Caki2 (cell line): Measurements from ENCODE around the gene PTPRJ. TPM values are rescaled to one million over a fixed set of nuclear protein-coding genes. Genes with fewer than 3 reads are reported as not detected.
A peak's percentile ranks its signal among the peaks of the same experiment; 100 is the strongest.

Source experiments
- DNase-seq: peaks from one replicate; pipeline ENCODE4 v3.0.0-alpha.2; 2015; ENCODE audit warnings: low read depth
- in situ Hi-C: cut with HindIII; loops from 2 replicates; pipeline ENCODE4 v1.10.0; 2016; ENCODE audit warnings: low sequenced_read_pairs, low pct_unique_long_range_greater_than_20kb, mixed read lengths
- total RNA-seq: library from RNA; depleted of rRNA; stranded (reverse); fragments of >200 nt; shearing (Covaris generic); gene quantifications from 2 replicates; pipeline ENCODE4 v1.2.3, GENCODE V29; 2014; ENCODE audit warnings: low replicate concordance

PTPRJ gene
- total RNA-seq, 1 experiment from 2014 or later: 33.3 TPM

DNA sequence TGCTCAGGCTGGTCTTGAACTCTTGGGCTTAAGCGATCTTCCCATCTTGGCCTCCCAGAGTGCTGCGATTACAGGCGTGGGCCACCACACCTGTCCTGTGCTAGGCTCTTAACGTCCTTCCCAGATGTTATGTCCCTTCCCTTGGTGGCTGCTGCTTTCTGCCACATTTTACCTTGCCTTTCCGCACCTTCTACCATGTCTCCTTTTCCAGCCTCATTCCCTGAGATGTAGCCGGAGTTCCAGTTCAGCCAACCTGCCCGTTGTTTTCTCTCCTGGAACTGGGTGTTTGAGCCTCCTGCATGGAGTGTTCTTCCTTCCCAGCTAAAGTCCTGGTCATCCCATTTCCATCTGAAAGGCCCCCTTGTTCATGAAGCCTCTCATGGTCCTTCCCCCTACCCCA lies 95.3 kb downstream of the PTPRJ start:
- DNase-seq: no peak
- in situ Hi-C loops: no loop called here

DNA sequence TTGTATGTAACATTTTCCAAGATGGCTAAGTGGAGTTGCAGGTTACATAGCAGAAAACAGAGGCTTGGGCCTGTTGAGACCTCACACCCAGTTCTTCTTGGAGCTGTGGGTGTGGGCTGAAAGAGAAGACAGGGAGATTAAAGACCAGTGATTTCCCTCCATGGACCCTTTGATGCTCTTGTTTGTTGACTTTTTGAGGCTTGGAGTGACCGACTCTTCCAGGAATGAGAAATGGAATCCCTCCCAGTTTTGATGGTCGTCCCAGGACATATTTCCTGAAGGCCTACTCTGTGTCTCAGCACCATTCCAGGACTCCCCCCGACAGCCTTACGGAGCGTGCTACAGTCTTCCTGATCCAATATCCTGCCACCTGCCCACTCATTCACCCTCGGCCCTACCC lies 96.9 kb downstream of the PTPRJ start:
- in situ Hi-C loops: no loop called here

DNA sequence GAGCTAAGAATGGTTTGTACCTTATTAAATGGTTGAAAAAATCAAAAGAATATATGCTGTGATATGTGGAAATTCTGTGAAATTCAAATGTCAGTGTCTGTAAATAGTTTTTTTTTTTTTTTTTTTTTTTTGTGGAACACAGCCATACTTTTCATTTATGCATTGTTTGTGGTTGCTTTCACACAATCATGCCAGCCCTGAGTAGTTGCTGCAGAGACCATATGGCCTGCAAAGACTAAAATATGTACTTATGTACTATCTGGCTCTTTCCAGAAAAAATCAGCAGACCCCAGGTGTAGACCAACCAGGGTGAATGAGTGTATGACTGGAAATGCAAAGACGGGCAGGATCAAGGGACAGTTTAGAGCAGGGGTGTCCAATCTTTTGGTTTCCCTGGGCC lies 98.3 kb downstream of the PTPRJ start:
- in situ Hi-C loops: no loop called here
- DNase-seq: no peak

More for the DNA sequence above, 96.9 kb downstream of the PTPRJ start:
- DNase-seq: no peak

DNA sequence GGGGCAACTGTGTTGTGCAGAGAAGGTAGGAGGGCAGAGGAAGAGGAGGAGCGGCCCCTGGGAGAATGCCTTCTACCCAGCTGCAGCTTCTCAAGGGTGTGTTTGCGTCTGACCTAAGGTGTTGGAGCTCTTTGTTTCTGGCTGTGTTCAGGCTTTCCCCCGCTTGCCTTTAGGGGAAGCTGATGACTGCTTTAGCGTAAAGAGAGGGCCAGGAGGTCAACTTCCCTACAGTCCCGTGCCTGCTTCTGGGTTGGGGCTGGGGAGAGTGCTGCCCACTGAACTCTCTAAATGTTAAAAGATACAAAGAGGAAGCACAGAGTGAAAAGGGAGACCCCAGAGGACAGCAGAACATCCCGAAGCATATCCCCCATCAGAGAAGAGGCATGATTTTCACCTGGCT lies 99.2 kb downstream of the PTPRJ start:
- in situ Hi-C loops: no loop called here
- no peak for DNase-seq

DNA sequence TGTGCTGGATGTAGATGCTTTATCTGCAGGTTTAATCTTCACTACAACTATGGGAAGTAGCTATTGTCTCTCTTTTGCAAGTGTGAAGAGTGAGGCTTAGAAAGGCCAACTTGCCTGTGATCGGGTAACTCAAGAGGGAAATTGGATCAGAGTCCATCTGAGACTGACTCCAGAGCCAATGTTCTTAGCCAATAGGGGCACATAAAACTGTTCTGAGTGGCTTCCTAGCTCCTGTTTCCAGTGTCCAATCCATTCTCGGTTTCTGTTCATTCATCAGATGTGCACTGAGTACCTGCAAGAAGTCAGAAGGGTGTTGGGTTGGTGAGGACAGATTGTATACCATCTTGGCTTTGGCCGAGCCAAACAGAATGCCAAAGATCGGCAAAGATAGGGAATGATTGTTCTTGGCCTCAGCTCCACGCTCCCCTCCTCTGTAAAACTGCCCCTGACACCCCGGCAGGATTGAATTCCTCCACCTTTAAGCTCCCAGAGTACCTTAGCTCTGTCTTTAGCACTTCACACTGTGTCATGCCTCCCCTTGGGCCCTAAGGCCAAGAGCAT lies 100.0 kb downstream of the PTPRJ start:
- in situ Hi-C loops: no loop called here
- DNase-seq: no peak

DNA sequence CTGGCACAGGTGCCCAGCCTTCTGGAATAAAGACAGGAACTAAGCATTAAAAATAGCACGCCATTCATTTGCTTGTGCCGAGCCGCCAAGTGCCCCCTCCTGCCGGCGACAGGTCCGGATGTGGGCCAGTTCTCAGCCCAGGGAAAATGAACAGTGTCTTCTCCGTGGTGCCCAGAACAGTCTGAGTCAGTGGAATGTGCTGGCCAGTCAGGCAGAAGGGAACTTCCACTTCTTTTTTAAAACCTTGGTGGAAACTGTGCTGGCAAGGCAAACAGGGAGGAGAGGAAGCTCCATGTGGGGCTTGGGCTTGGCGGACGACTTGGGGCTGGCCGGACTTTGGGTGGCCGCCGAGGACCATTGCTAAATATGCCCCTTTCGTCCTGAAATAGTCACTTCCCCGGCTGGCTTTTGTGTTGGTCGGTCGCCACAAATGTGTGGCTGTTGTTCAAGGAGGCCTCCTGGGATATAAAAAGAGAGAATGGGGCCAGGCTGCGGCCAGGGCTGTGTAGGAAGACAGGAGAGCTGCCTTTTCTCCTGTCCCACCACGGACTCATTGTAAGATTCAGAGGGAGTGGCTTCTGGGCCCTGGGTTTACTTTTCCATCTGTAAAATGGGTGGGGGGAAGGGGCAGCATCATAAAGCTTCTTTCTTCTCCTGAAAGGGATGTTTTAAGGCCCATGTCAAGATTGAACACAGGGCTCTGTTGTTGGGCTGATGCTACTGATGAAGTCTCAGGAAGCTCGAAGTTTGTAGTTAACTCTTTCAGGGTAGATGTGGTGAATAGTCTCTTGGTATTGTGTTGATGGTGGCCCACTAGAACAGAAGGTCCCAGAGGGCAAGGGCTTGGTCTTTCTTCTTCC lies 101.0 kb downstream of the PTPRJ start:
- peak; percentile 71 for DNase-seq
- in situ Hi-C loops: no loop called here

DNA sequence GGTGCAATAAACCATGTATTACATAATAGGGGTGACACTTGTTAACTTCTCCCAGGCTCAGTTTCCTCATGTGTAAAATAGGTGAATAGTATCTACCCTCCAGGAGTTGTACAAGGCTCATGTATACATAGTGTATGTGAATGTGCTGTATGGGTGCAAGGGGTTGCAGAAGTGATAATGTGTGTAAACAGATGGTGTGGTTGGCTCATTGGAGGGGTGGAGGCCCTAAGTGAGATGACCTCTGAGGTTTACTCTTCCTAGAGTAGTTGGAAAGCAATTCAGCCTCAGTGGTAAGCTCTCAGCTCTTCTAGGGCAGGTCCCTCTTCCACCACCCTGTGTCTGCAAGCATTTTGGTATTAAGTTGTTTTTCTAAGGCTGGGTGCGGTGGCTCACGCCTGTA lies 102.4 kb downstream of the PTPRJ start:
- DNase-seq: no peak
- in situ Hi-C loops: no loop called here

DNA sequence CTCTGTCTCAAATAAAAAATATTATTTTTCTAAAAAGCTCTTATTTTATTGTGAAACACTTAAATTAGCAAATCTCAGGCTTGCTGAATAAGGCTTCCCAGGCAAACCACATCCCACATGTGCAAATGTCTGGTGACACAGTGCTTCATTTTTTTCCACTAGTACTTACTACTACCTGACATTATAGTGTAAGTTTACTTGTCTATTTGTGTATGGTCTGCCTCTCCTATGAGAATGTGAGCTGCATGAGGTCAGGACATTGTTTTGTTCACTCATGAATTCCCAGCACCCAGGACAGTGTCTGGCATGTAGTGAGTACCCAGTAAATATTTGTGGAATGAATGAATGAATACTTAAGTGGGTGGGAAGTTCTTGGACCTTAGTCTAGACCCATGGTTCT lies 103.1 kb downstream of the PTPRJ start:
- no peak for DNase-seq
- in situ Hi-C loops: no loop called here

DNA sequence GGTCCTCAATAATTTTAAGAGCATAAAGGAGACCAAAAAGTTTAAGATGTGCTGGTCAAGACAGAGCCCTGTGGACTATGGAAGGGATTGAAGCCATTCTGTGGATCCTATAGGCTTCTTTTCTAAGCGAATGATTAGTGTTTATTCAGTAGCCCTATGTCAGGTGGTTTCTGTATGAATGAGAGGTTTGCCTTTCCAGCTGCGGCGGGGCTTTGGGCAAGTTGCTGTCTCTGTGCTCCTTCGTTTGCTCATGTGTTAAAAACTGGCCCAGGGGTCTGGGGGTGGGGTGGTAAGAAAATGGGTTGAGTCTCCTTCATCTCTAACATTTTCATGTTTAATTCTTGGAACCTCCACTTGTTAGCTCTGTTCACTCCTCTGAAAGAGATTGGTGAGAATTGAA lies 105.3 kb downstream of the PTPRJ start:
- in situ Hi-C loops: no loop called here
- DNase-seq: no peak

DNA sequence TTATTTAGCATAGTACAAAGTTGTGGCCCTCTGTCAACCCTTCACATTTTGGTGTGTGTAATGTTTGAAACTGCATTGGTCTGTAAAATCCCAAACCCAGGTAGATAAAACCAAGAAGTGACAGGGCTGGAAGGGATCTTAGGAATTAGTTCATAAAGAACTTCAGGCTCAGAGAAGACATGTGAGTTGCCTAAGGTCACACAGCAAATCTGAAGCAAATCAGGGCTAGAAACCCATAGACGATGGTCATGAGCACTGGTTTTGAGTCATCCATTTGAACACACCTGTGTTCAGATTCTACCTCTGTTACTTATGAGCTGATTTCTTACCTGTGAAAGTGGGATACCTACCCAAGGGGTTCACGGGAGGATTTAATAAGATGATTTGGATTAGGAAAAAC lies 107.1 kb downstream of the PTPRJ start:
- no peak for DNase-seq
- in situ Hi-C loops: no loop called here

DNA sequence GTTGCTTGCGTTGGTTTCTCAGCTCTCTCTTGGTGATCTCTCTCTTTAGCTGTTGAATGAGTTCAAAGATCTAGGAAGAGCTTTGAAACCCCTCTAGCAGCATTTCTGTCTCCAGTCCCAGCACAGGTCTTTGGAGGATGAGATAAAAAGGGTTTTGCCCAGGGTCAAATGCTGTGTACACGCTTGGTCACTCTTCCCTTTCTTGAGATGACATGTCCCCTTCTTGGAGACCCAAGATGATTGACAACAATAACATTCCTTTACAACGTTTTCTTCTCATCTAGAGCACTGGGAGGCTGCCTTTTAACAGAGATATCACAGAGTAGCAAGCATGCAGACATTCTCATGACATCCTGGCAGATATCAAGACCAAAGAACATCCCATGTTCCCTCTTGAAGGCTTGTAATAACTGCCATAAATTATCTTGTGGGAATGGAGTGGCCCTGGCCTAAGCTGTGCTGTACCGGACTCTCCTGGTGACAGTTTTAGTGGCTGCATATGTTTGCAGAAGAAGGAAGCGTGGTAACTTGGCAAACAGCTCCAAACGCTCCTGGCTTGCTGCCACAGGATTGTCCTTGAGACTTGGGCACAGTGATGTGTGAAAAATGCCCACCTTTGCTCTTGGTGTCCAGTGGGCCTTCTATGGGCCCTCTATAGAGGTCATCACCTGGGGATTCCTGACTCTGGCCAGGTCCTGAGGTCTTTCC lies 107.8 kb downstream of the PTPRJ start:
- in situ Hi-C loops: no loop called here

DNA sequence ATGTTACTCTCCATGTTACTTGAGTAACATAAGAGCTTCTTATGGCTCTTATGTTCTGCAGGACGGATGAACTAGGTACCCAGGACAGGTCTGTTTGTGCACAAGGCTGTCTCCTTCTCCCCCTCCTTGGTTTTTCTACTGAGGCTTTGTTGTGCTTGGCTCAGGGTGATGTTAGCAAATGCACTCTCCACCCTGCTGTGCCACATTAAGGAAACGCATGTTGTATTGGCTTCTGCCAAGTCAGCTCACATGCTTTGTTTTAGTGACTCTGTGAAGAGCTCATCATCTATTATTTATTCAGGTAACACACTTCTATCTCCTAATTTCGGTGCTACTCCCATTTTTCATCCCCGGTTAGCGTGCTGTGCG lies 108.3 kb downstream of the PTPRJ start:
- DNase-seq: peak; percentile 86
- in situ Hi-C loops: no loop called here

More for the DNA sequence above, 107.8 kb downstream of the PTPRJ start:
- DNase-seq: peak; percentile 78

DNA sequence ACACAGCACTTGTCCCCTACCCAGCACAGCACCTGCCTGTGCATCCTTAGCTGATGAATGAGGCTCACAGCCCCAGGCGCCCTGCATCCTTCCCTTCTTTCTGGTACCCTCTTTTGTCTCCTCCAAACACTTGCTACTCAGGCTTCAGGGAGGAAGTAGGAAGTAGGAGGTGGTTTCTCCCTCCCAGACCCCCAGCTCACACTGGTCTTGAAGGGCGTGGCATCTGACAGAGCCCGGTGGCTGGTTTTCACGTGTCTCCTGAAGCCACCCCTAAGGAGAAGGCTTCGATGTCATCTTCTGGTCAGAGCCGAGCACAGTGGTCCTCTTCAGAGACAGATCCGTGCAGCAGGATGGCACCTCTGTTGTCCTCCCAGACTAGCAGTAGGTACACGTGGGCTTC lies 109.8 kb downstream of the PTPRJ start:
- in situ Hi-C loops: no loop called here
- DNase-seq: no peak

DNA sequence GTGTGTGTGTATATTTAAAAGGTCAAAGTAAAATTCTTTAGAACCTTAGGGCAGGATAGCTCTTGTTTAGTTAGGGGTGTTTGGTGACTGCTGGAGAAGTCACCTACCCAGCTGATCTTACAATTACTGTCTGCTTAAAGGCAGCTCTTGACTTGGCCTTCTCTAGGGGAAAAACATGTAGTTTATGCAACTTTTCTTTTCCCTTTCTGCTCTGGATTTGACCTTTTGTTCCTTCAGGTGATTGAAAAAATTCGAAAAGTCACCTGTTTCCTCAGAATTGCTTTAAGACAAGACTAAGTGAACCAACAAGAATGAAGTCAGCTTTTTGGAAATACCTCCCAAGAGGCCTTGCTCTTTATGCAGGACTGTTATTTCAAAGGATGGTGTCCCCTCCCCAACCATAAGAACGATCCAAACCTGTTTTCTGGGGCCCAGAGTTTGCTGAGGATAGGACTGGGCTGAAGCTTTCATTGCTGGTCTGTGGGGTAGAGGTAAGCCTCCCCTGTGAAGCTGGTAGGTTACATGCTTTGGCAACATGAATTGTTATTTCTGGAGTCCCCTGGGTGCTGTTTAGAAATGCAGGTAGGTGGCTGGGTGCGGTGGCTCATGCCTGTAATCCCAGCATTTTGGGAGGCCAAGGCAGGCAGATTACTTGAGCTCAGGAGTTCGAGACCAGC lies 111.2 kb downstream of the PTPRJ start:
- no peak for DNase-seq
- in situ Hi-C loops: no loop called here

DNA sequence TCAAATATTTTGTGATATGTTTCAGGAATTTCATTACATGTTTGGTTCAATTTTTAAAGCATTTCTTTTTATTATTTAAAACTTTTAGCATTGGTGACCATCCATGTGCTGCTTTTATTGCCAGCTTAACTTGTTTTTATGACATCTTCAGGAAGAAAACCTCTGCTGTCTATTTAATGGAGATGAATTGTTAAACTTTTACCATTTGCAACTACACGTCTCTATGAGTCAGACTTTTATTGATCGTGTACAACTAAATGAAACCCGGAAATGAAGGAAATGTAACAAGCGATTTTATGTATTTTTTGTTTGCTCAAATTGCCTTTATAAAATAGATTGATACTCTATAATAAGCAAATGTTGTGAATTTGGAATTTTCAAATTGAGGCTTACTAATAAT lies 113.0 kb downstream of the PTPRJ start:
- in situ Hi-C loops: no loop called here
- DNase-seq: no peak

DNA sequence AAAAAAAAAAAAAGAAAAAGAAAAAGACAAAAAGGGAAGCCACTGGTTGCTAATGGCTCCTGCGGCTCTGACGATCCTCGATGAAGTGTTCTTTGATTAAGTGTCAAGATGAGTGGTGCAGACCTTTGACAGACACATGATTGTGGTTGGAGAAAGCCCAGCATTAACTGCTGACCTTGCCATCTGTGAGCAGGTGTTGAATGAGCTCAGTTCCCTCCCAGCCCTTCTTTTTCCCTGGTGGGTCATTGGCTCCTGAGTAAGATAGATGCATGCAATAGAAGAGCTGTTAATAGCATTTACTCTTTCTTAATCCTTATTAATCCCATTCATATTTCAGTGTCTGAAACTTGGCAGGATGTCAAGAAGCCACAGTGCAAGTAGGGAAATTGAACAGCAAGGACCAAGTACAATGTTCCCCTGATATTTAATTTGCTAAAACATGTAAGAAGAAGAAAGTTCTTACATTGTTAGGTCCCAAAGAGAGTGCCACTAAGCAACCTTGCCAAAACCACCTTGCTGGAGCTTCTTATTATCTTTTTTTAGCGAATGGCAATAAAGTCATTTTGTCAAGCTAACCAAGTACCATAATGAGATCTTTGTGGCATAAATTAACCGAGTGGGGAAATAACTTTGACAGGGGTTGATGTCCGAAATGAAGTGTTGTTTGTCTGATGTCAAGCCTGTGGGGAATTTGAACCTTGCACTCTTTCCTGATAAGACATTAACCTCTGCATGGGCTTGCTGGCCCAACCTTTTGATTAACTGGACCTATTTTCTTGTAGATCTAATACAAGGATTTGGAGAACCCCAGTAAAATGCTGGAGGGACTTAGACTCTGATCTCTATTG lies 113.7 kb downstream of the PTPRJ start:
- DNase-seq: no peak
- in situ Hi-C loops: no loop called here

DNA sequence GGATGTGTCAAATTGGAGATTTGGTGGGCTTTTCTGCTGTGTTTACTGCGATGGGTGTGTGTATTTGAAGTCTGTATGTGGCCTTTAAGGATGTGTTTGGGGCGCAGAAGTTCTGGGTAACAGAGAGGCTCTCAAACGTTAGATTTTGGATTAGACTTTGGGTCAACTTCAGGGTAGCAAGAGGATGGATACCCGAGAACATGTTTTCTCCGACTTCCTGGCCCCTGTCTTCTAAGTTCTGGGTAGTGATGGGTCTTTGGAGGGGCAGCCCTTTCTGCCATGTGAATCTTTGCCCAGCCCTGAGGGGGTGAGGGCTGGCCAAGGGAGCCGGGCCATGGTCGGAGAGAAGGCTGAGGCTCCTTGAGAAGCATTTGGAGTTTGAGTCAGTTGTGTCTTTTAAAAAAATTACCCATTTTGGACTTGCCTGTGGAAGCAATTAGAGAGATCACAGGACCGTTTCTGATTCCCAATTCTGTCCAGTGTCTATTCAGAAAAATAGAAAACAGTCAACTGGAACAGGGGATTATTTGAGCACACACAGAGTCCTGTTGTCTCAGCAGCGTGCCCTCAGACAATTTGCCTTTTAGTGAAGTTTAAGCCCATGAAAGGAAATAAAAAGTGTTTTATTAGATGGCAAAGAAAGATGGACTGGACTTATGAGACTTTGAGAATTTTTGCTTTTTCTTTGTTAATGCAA lies 114.4 kb downstream of the PTPRJ start:
- in situ Hi-C loops: no loop called here
- DNase-seq: no peak
